GM12864 (cell line): ENCODE data around the gene NRCAM.
A peak's percentile ranks its signal among the peaks of the same experiment; 100 is the strongest.

Experiments
- DNase-seq: peaks from one replicate; pipeline ENCODE4 v3.0.0-alpha.2; 2011; ENCODE audit warnings: low read depth
- H3K4me3 ChIP-seq: 2 replicates; pipeline ENCODE4 v1.5.1; 2011; ENCODE audit warnings: mild to moderate bottlenecking, low read depth, low read length, control low read depth
- TF ChIP-seq, protein P1 (sequence below): IDR thresholded peaks from 2 replicates; pipeline ENCODE4 v1.5.1; 2011; ENCODE audit warnings: low read depth, mild to moderate bottlenecking, moderate library complexity, low read length, control low read depth, inconsistent platforms; ENCODE audit errors: missing control alignments

Gene NRCAM

DNA sequence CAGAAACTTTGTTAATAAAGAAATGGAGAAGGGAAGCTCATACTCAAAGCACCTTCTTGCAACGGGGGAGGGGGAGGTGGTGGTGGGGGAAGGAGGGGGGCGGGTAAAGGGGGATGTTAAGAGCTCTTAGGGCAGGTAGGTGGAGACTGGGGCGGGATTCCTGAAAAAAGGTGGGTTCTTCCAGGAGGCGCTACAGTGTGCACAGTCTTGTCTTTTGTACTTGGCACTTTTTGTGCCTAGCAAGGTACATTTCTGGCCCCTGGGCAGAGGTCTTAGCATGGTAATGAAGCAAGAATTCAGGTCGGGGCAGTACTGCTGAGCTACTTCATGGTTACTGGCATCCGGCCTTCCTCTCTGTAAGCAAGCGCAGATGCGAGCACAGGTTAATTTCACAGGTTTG is 310.8 kb downstream of the NRCAM start:
- no peak overlapping the region for H3K4me3 ChIP-seq
- TF ChIP-seq, protein P1, sequence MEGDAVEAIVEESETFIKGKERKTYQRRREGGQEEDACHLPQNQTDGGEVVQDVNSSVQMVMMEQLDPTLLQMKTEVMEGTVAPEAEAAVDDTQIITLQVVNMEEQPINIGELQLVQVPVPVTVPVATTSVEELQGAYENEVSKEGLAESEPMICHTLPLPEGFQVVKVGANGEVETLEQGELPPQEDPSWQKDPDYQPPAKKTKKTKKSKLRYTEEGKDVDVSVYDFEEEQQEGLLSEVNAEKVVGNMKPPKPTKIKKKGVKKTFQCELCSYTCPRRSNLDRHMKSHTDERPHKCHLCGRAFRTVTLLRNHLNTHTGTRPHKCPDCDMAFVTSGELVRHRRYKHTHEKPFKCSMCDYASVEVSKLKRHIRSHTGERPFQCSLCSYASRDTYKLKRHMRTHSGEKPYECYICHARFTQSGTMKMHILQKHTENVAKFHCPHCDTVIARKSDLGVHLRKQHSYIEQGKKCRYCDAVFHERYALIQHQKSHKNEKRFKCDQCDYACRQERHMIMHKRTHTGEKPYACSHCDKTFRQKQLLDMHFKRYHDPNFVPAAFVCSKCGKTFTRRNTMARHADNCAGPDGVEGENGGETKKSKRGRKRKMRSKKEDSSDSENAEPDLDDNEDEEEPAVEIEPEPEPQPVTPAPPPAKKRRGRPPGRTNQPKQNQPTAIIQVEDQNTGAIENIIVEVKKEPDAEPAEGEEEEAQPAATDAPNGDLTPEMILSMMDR, result no peak
- no peak for DNase-seq

DNA sequence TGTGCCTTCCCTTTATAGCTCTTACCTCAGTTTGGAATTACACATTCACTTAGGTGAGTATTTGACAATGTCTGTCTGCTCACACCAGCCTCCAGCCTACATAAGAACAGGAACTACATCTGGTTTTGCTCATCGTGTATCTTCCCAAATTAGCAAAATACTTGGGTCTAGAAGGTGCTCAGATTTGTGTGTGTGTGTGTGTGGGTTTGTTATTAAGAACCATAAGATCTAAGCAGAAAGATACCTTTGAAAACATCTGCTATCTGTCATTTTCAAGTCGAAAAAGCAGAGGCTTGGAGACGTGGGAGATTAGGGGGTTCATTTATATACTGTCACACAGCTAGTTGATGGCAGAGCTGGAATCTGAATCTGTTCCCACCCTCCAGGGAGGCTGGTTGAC is 311.3 kb downstream of the NRCAM start:
- no peak for DNase-seq
- TF ChIP-seq, protein P1, result no peak
- no peak overlapping the region for H3K4me3 ChIP-seq

DNA sequence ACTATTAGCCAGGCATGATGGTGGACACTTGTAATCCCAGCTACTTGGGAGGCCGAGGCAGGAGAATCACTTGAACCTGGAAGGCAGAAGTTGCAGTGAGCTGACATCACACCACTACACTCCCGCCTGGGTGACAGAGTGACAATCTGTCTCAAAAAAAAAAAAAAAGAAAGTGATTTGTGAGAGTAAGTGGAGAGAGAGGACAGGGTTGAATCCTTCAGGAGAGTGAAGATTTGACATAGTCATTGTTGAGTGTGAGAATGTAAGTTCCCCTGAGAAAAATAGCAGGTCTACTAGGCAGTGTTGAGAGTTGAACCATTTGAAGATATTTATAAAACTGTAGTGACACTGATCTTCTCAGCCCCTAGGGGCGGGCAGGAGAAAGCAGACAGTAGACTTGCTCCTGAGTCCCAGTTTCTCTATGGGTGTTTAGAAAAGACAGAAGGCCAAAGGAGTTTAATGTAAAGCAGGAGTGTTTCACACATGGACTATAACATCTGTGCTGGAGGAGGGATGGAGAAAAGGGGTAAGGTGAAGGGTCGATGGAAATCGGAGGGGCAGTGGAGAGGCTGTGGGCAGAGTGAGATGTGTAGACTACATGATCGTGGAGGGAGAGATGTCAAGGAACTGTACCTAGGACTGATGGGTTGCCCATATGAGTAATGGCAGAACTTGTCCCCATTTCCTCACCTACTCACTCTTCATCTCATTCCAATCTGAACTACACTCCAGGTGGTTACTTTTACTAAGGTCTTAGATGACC is 312.4 kb downstream of the NRCAM start:
- H3K4me3 ChIP-seq, result no peak overlapping the region
- TF ChIP-seq, protein P1, result peak; percentile 21
- no peak for DNase-seq

DNA sequence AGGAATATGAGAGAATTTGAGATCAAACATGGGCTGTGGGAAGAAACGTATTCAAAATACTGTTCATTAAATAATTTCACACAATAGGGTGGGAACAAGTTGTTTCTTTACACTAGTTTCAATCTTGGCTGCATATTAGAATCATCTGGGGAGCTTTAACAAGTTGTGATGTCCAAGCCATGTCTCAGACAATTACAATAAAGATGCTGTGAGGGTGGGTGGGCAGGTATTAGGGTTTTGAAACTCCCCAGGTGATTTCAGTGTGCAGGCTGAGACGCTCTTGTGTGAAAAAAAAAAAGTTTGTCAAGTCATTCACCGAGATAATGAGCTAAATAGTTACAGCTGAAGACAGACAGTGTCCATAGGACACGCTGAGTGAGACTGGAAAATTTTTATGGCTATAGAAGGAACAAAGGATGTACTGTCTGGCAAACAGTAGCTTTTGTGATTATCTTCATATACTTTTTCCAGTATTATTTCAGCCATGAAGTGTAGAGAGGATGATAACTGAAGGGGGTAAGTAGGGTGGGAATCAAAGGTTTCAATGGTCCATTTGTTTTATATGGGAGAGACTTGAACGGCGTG is 313.5 kb downstream of the NRCAM start:
- no peak for DNase-seq
- TF ChIP-seq, protein P1, result no peak
- H3K4me3 ChIP-seq, result no peak overlapping the region

DNA sequence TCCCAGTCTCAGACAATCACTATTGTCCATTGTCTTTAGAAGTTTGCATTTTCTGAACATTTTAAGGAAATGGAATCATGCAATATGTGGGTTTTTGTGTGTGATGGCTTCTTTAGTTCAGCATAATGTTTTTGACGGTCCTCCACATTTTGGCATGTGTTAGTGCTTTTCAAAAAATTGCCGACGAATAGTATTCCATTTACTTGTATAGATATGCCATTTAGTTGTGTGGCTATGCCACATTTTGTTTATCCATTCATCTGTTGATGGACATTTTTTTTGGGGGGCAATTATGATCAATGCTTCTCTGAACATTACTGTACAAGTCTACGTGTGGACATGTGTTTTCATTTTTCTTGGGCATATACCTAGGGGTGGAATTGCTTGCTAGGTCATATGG is 314.1 kb downstream of the NRCAM start:
- H3K4me3 ChIP-seq, result no peak overlapping the region
- no peak for DNase-seq
- TF ChIP-seq, protein P1, result no peak

DNA sequence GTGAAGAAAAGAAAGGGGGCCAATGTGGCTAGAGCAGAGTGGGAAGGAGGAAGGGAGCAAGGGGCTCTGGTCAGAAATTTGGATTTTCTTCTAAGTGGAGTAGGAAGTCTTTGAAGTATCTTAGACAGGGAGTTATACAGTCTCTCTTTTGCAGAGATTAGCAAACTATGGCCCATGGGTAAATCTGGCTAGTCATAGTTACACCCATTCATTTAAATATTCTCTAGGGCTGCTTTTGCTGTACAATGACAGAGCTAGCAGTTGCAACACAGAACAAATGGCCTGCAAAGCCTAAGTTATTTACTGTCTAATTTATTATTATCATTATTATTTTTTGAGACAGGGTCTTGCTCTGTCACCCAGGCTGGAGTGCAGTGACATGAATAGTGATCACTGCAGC is 315.6 kb downstream of the NRCAM start:
- H3K4me3 ChIP-seq, result no peak overlapping the region
- DNase-seq, result no peak
- TF ChIP-seq, protein P1, result no peak

DNA sequence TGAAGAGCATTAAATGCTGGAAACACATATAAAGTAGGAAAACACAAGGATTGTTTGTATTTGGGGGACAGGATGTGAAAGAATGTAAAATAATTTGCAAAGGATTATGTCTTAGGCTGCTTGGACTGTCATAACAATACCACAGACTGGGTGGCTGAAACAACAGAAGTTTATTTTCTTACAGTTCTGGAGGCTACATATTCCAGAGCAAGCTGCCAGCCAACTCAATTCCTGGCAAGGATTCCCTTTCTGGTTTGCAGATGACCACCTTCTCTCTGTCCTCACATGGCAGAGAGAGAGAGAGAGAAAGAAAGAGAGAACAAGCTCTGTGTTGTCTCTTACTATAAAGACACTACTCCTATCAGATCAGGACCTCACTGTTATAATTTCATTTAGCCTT is 317.3 kb downstream of the NRCAM start:
- TF ChIP-seq, protein P1, result no peak
- no peak overlapping the region for H3K4me3 ChIP-seq
- DNase-seq, result no peak
